IMR-90 (cell line): ENCODE measurements around the gene KCNQ2. TPM values are rescaled to one million over a fixed set of nuclear protein-coding genes. Genes with fewer than 3 reads are reported as not detected.

Source experiments
- ATAC-seq: fragments of 200-7000 bp; cut with Tn5 transposase; 2 replicates; pipeline ENCODE4 v1.9.1; 2020; ENCODE audit warnings: low read depth, mild to moderate bottlenecking, moderate library complexity
- BruUV-seq: library from RNA; stranded (reverse); fragments of 400-500 nt; replicated peaks from 2 replicates; lab custom pipeline; 2021; lab: Mats Ljungman, UMichigan
- CTCF ChIA-PET: fragments of 300-600 bp; formaldehyde crosslinking; extraction: SDS; loops from one replicate; lab custom pipeline; 2021; ENCODE audit warnings: antibody characterized with exemption; lab: Yijun Ruan, JAX
- POLR2A ChIA-PET: fragments of 300-600 bp; sonication (Branson Sonifier 250); formaldehyde crosslinking; loops from one replicate; lab custom pipeline; 2022; ENCODE audit warnings: antibody characterized with exemption; ENCODE audit not compliant: unreplicated experiment; lab: Charles Lee
- DNase-seq: peaks from one replicate; pipeline ENCODE4 v3.0.0; 2013
- H2AFZ ChIP-seq: replicated peaks from 2 replicates; pipeline ENCODE3; 2013; ENCODE audit warnings: low read length, mild to moderate bottlenecking; ENCODE audit not compliant: poor library complexity
- H2AK5ac ChIP-seq: 2 replicates; pipeline ENCODE4 v1.6.1; 2013; ENCODE audit warnings: low read depth, low read length, inconsistent platforms
- H2AK9ac ChIP-seq: replicated peaks from 2 replicates; pipeline ENCODE3; 2013; ENCODE audit warnings: mild to moderate bottlenecking, low read depth, low read length, moderate library complexity; ENCODE audit not compliant: poor library complexity
- H2BK120ac ChIP-seq: 2 replicates; pipeline ENCODE4 v1.6.1; 2013; ENCODE audit warnings: low read depth, low read length, inconsistent platforms
- H2BK15ac ChIP-seq: 3 replicates; pipeline ENCODE4 v1.6.1; 2013; ENCODE audit warnings: low read depth, low read length, inconsistent platforms
- H2BK20ac ChIP-seq: 2 replicates; pipeline ENCODE4 v1.6.1; 2013; ENCODE audit warnings: low read depth, mild to moderate bottlenecking, inconsistent platforms, low read length, moderate library complexity
- H2BK5ac ChIP-seq: 2 replicates; pipeline ENCODE4 v1.6.1; 2013; ENCODE audit warnings: mild to moderate bottlenecking, low read depth, low read length, inconsistent platforms; ENCODE audit not compliant: poor library complexity, severe bottlenecking
- H3K14ac ChIP-seq: replicated peaks from 2 replicates; pipeline ENCODE4 v1.6.1; 2013; ENCODE audit warnings: low read depth, low read length, inconsistent platforms
- H3K18ac ChIP-seq: 2 replicates; pipeline ENCODE4 v1.6.1; 2013; ENCODE audit warnings: low read depth, low read length, control low read depth
- H3K23ac ChIP-seq: 2 replicates; pipeline ENCODE4 v1.6.1; 2013; ENCODE audit warnings: low read depth, low read length, inconsistent platforms
- H3K27ac ChIP-seq: 2 replicates; pipeline ENCODE4 v1.5.1; 2013; ENCODE audit warnings: mild to moderate bottlenecking, control low read depth, low read length; ENCODE audit not compliant: insufficient read depth
- H3K27me3 ChIP-seq: 2 replicates; pipeline ENCODE4 v1.6.1; 2013; ENCODE audit warnings: low read length; ENCODE audit not compliant: control insufficient read depth, insufficient read depth
- H3K36me3 ChIP-seq: 2 replicates; pipeline ENCODE4 v1.6.1; 2013; ENCODE audit warnings: low read length, mixed read lengths; ENCODE audit not compliant: control insufficient read depth, insufficient read depth
- H3K4ac ChIP-seq: 2 replicates; pipeline ENCODE4 v1.6.1; 2013; ENCODE audit warnings: low read depth, low read length, inconsistent platforms
- H3K4me1 ChIP-seq: 2 replicates; pipeline ENCODE4 v1.6.1; 2013; ENCODE audit warnings: low read length, mixed read lengths; ENCODE audit not compliant: control insufficient read depth, insufficient read depth
- H3K4me2 ChIP-seq: 2 replicates; pipeline ENCODE4 v1.6.1; 2013; ENCODE audit warnings: low read depth, mild to moderate bottlenecking, control low read depth, low read length, moderate library complexity
- H3K4me3 ChIP-seq: 2 replicates; pipeline ENCODE4 v1.5.1; 2013; ENCODE audit warnings: low read depth, mild to moderate bottlenecking, control low read depth, low read length, moderate library complexity; ENCODE audit not compliant: insufficient read depth
- H3K56ac ChIP-seq: 2 replicates; pipeline ENCODE4 v1.6.1; 2013; ENCODE audit warnings: low read length, inconsistent platforms; ENCODE audit not compliant: insufficient read depth; ENCODE audit errors: extremely low read depth
- H3K79me1 ChIP-seq, 2 experiments: 2 replicates each; pipeline ENCODE4 v1.6.1; 2013; ENCODE audit warnings: low read length in 2 of 2, inconsistent platforms in 1 of 2, low read depth in 1 of 2
- H3K9ac ChIP-seq: 2 replicates; pipeline ENCODE4 v1.6.1; 2013; ENCODE audit warnings: low read depth, low read length, control low read depth
- H3K9me1 ChIP-seq: 2 replicates; pipeline ENCODE4 v1.6.1; 2013; ENCODE audit warnings: low read length, inconsistent platforms; ENCODE audit not compliant: insufficient read depth
- H3K9me3 ChIP-seq: 2 replicates; pipeline ENCODE4 v1.6.1; 2013; ENCODE audit warnings: low read length; ENCODE audit not compliant: control insufficient read depth, insufficient read depth
- H4K20me1 ChIP-seq: 2 replicates; pipeline ENCODE4 v1.6.1; 2013; ENCODE audit warnings: low read length, inconsistent platforms; ENCODE audit not compliant: insufficient read depth
- H4K5ac ChIP-seq: 2 replicates; pipeline ENCODE4 v1.6.1; 2013; ENCODE audit warnings: mild to moderate bottlenecking, low read depth, low read length, control low read depth
- H4K8ac ChIP-seq, 2 experiments: 2 replicates each; pipeline ENCODE4 v1.6.1; 2013; ENCODE audit warnings: low read depth in 2 of 2, low read length in 2 of 2, control low read depth in 1 of 2, inconsistent platforms in 1 of 2
- H4K91ac ChIP-seq: 2 replicates; pipeline ENCODE4 v1.6.1; 2013; ENCODE audit warnings: low read depth, low read length, inconsistent platforms; ENCODE audit not compliant: insufficient read depth
- CHD1 ChIP-seq: IDR thresholded peaks from 2 replicates; pipeline ENCODE4 v1.6.1; 2012; ENCODE audit warnings: low read depth, low read length, improper control_type of control experiment
- ELK1 ChIP-seq: fragments of 150-350 bp; IDR thresholded peaks from 2 replicates; pipeline ENCODE4 v1.6.1; 2016; ENCODE audit warnings: low read depth, mild to moderate bottlenecking, low read length, moderate library complexity, borderline replicate concordance
- MAFK ChIP-seq: IDR thresholded peaks from 2 replicates; pipeline ENCODE4 v1.6.1; 2012; ENCODE audit warnings: low read depth, low read length, improper control_type of control experiment
- MAZ ChIP-seq: IDR thresholded peaks from 2 replicates; pipeline ENCODE4 v1.6.1; 2012; ENCODE audit warnings: low read depth, mild to moderate bottlenecking, low read length, improper control_type of control experiment, moderate library complexity, borderline replicate concordance
- NFE2L2 ChIP-seq: fragments of 150-350 bp; IDR thresholded peaks from 2 replicates; pipeline ENCODE4 v1.6.1; 2016; ENCODE audit warnings: low read depth, mild to moderate bottlenecking, low read length
- POLR2A ChIP-seq: IDR thresholded peaks from 2 replicates; pipeline ENCODE4 v1.6.1; 2012; ENCODE audit warnings: mild to moderate bottlenecking, low read depth, low read length
- RAD21 ChIP-seq: IDR thresholded peaks from 2 replicates; pipeline ENCODE4 v1.6.1; 2012; ENCODE audit warnings: low read length, improper control_type of control experiment
- SMC3 ChIP-seq: fragments of 150-350 bp; IDR thresholded peaks from 2 replicates; pipeline ENCODE4 v1.6.1; 2016; ENCODE audit warnings: low read depth, mild to moderate bottlenecking, antibody characterized with exemption, low read length, moderate library complexity
- WGBS, 2 experiments: methylation state at CpG; one replicate each; pipeline versions ENCODE4 v1.1.5 to v1.1.7; 2013; ENCODE audit warnings: missing lambda C conversion rate in 2 of 2; ENCODE audit not compliant: insufficient read length in 1 of 2; ENCODE audit errors: extremely low coverage in 2 of 2; 5-methylcytosine and 5-hydroxymethylcytosine counted together
- dilution Hi-C: fragments of 300-500 bp; cut with HindIII; formaldehyde crosslinking; loops from one replicate; pipeline ENCODE4 v1.14.3; 2018; ENCODE audit warnings: low sequenced_read_pairs; ENCODE audit not compliant: unreplicated experiment
- in situ Hi-C: fragments of 300-500 bp; cut with MboI; formaldehyde crosslinking; loops from 3 replicates; pipeline ENCODE4 v1.14.3; 2019; ENCODE audit warnings: low sequenced_read_pairs, inconsistent platforms, mixed read lengths
- intact Hi-C: fragments of 100-400 bp; cut with micrococcal nuclease; formaldehyde crosslinking; loops from 2 replicates; pipeline ENCODE4 v1.10.0; 2022
- polyA plus RNA-seq, 3 experiments: library from polyadenylated mRNA; depleted of rRNA; stranded (reverse); fragments of >200 nt; gene quantifications; 2 replicates each; pipeline ENCODE4 v1.2.3, GENCODE V29; 2012; ENCODE audit warnings: low replicate concordance in 1 of 3
- total RNA-seq: library from RNA; depleted of rRNA; stranded (reverse); fragments of >200 nt; gene quantifications from 2 replicates; pipeline ENCODE4 v1.2.3, GENCODE V29; 2012
- TF ChIP-seq, protein P1 (sequence below): conservative IDR thresholded peaks from 2 replicates; pipeline ENCODE4 v1.5.1; 2012; ENCODE audit warnings: mild to moderate bottlenecking, low read depth, low read length, improper control_type of control experiment
- TF ChIP-seq, protein P2 (sequence below): fragments of 150-350 bp; IDR thresholded peaks from 2 replicates; pipeline ENCODE4 v1.6.1; 2017; ENCODE audit warnings: mild to moderate bottlenecking, antibody characterized with exemption, low read length, low read depth

Gene KCNQ2
- total and polyA plus RNA-seq, 2 of the 4 experiments (the other 2 are of a cell fraction): 0.02 TPM; not detected in 1

DNA sequence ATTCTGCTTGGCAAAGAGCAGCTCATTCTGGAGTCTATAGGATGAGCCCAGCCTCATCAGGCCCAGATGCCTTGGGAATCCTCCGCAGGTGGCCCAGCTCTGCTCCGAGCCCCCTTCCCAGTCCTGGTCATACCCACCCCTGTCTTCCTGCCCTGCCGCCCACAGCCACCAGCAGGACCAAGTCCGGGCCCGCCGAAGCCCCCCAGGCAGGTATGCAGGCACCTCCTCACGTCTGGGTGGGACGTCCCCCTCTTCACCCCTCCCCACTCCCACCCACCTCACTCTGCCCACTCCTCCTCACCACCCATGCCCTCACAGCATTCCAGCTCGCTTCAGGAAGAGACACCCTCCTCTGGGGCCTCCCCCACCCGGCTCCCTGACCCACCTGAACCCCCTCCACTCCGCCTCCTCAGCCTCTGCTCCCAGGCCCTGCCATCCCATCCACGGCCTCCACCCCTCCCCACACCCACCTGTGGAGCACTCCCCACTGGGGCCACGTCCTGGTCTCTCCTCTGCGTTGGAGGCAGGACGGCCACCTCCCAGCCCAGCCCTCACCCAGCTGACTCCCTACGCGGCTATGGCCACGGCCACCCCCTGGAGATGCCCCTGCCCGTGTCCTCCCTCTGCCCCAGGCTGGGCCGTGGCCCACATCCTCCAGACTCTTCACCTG lies 43.4 kb downstream of the KCNQ2 start:
- Histone ChIP-seq H4K91ac (no peak overlapping the region), H3K23ac (no peak overlapping the region), H3K27me3 (peaks cover 5% of the 10 kb centered on the region; the same call in 1 of the 2 replicates), H3K14ac (no peak overlapping the region), H2BK5ac (no peak overlapping the region), H3K9me1 (no peaks in the 10 kb centered on the region), H3K79me1 (no peaks in the 10 kb centered on the region), H3K56ac (no peak overlapping the region), H3K4me2 (no peak overlapping the region), H2AK5ac (no peak overlapping the region), H2AK9ac (no peak overlapping the region), H3K36me3 (no peaks in the 10 kb centered on the region), H4K20me1 (no peaks in the 10 kb centered on the region), H4K8ac (no peak overlapping the region), H4K5ac (no peak overlapping the region), H3K18ac (no peak overlapping the region), H3K4me3 (no peak overlapping the region), H3K9ac (no peak overlapping the region), H2BK15ac (no peak overlapping the region), H2BK20ac (no peak overlapping the region), H3K4me1 (no peaks in the 10 kb centered on the region), H3K9me3 (no peaks in the 10 kb centered on the region), H2BK120ac (no peak overlapping the region), H3K27ac (no peak overlapping the region), H3K4ac (no peak overlapping the region), H2AFZ (peak overlapping the region; percentile 21)
- WGBS, 2 experiments: 62% methylated on average over 14 of the region's 20 CpGs; no CpG with 5 or more reads in 1 of the 2 experiments
- ATAC-seq (no peak), DNase-seq (no peak)
- BruUV-seq: no TSS peak
- in situ Hi-C loops: no loop called here
- dilution Hi-C loops: no loop called here
- POLR2A ChIA-PET: no interaction called here
- CTCF ChIA-PET: no interaction called here
- TF ChIP-seq SMC3 (no peak), MAFK (no peak), MAZ (no peak), NFE2L2 (no peak), ELK1 (no peak), POLR2A (no peak), RAD21 (no peak), CHD1 (no peak)
- TF ChIP-seq, protein P1, sequence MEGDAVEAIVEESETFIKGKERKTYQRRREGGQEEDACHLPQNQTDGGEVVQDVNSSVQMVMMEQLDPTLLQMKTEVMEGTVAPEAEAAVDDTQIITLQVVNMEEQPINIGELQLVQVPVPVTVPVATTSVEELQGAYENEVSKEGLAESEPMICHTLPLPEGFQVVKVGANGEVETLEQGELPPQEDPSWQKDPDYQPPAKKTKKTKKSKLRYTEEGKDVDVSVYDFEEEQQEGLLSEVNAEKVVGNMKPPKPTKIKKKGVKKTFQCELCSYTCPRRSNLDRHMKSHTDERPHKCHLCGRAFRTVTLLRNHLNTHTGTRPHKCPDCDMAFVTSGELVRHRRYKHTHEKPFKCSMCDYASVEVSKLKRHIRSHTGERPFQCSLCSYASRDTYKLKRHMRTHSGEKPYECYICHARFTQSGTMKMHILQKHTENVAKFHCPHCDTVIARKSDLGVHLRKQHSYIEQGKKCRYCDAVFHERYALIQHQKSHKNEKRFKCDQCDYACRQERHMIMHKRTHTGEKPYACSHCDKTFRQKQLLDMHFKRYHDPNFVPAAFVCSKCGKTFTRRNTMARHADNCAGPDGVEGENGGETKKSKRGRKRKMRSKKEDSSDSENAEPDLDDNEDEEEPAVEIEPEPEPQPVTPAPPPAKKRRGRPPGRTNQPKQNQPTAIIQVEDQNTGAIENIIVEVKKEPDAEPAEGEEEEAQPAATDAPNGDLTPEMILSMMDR: no peak
- TF ChIP-seq, protein P2, sequence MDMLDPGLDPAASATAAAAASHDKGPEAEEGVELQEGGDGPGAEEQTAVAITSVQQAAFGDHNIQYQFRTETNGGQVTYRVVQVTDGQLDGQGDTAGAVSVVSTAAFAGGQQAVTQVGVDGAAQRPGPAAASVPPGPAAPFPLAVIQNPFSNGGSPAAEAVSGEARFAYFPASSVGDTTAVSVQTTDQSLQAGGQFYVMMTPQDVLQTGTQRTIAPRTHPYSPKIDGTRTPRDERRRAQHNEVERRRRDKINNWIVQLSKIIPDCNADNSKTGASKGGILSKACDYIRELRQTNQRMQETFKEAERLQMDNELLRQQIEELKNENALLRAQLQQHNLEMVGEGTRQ: no peak
- intact Hi-C loops: no loop called here
